Mesenchymal stem cell (in vitro differentiated cells and primary cell): ENCODE data around the gene TUBB4B.

ENCODE experiments used
- DNase-seq: peaks from one replicate; pipeline ENCODE4 v3.0.0-alpha.2; 2013
- H2AFZ ChIP-seq: one replicate; pipeline ENCODE4 v1.6.1; 2013; ENCODE audit warnings: low read depth, mild to moderate bottlenecking, control low read depth, inconsistent platforms, low read length, moderate library complexity
- H2AK5ac ChIP-seq: 2 replicates; pipeline ENCODE4 v1.6.1; 2013; ENCODE audit warnings: low read length, moderate library complexity, mild to moderate bottlenecking, inconsistent platforms; ENCODE audit not compliant: severe bottlenecking
- H2BK120ac ChIP-seq: one replicate; pipeline ENCODE4 v1.6.1; 2013; ENCODE audit warnings: low read depth, mild to moderate bottlenecking, inconsistent platforms, low read length, moderate library complexity
- H2BK12ac ChIP-seq, 2 experiments: one replicate each; pipeline ENCODE4 v1.6.1; 2013; ENCODE audit warnings: inconsistent platforms in 2 of 2, low read length in 2 of 2, mild to moderate bottlenecking in 2 of 2, moderate library complexity in 2 of 2, control low read depth in 1 of 2
- H2BK15ac ChIP-seq: one replicate; pipeline ENCODE4 v1.6.1; 2013; ENCODE audit warnings: mild to moderate bottlenecking, low read depth, inconsistent platforms; ENCODE audit not compliant: poor library complexity, severe bottlenecking
- H2BK5ac ChIP-seq: 2 replicates; pipeline ENCODE4 v1.6.1; 2013; ENCODE audit warnings: low read depth, mild to moderate bottlenecking, low read length, control low read depth, inconsistent platforms; ENCODE audit not compliant: poor library complexity, severe bottlenecking
- H3K14ac ChIP-seq, 2 experiments: one replicate each; pipeline ENCODE4 v1.6.1; 2013; ENCODE audit warnings: inconsistent platforms in 2 of 2, low read length in 2 of 2, control low read depth in 1 of 2, mild to moderate bottlenecking in 1 of 2, moderate library complexity in 1 of 2
- H3K18ac ChIP-seq, 2 experiments: one replicate each; pipeline ENCODE4 v1.6.1; 2013; ENCODE audit warnings: inconsistent platforms in 2 of 2, low read length in 2 of 2, control low read depth in 1 of 2, low read depth in 1 of 2, mild to moderate bottlenecking in 1 of 2
- H3K23ac ChIP-seq, 2 experiments: one replicate each; pipeline ENCODE4 v1.6.1; 2013; ENCODE audit warnings: inconsistent platforms in 2 of 2, low read length in 2 of 2, mild to moderate bottlenecking in 2 of 2, moderate library complexity in 2 of 2, control low read depth in 1 of 2
- H3K27ac ChIP-seq: 2 replicates; pipeline ENCODE4 v1.5.1; 2013; ENCODE audit warnings: mild to moderate bottlenecking, moderate library complexity, low read length, control low read depth, inconsistent platforms; ENCODE audit not compliant: poor library complexity, severe bottlenecking
- H3K27me3 ChIP-seq, 2 experiments: 2 replicates each; pipeline versions ENCODE4 v1.6.1 to v1.7.0; 2013; ENCODE audit warnings: low read length in 2 of 2, mild to moderate bottlenecking in 2 of 2, moderate library complexity in 2 of 2, control low read depth in 1 of 2, inconsistent platforms in 1 of 2; ENCODE audit not compliant: control insufficient read depth in 1 of 2, insufficient read depth in 1 of 2
- H3K36me3 ChIP-seq, 2 experiments: 2 replicates each; pipeline versions ENCODE4 v1.6.1 to v1.7.0; 2013; ENCODE audit warnings: low read length in 2 of 2, control low read depth in 1 of 2, inconsistent platforms in 1 of 2, low read depth in 1 of 2, mild to moderate bottlenecking in 1 of 2; ENCODE audit not compliant: insufficient read depth in 2 of 2, control insufficient read depth in 1 of 2
- H3K4ac ChIP-seq, 2 experiments: one replicate each; pipeline ENCODE4 v1.6.1; 2013; ENCODE audit warnings: inconsistent platforms in 2 of 2, low read length in 2 of 2, mild to moderate bottlenecking in 2 of 2, moderate library complexity in 2 of 2, control low read depth in 1 of 2, low read depth in 1 of 2
- H3K4me1 ChIP-seq: 2 replicates; pipeline ENCODE4 v1.6.1; 2013; ENCODE audit warnings: low read depth, low read length, control low read depth; ENCODE audit not compliant: control insufficient read depth, insufficient read depth
- H3K4me2 ChIP-seq: 2 replicates; pipeline ENCODE4 v1.6.1; 2013; ENCODE audit warnings: low read length, mild to moderate bottlenecking, inconsistent platforms; ENCODE audit not compliant: poor library complexity, severe bottlenecking
- H3K4me3 ChIP-seq, 2 experiments: 2 replicates each; pipeline versions ENCODE4 v1.5.1 to v1.7.0; 2013; ENCODE audit warnings: low read length in 2 of 2, mild to moderate bottlenecking in 2 of 2, control low read depth in 1 of 2, low read depth in 1 of 2; ENCODE audit not compliant: insufficient read depth in 1 of 2
- H3K79me1 ChIP-seq: replicated peaks from 2 replicates; pipeline ENCODE4 v1.6.1; 2013; ENCODE audit warnings: mild to moderate bottlenecking, control low read depth, low read length, inconsistent platforms; ENCODE audit not compliant: poor library complexity, severe bottlenecking
- H3K9ac ChIP-seq: 2 replicates; pipeline ENCODE4 v1.7.0; 2013; ENCODE audit warnings: mild to moderate bottlenecking, low read length, moderate library complexity
- H3K9me3 ChIP-seq: 2 replicates; pipeline ENCODE4 v1.7.0; 2013; ENCODE audit warnings: mild to moderate bottlenecking, low read length; ENCODE audit not compliant: control insufficient read depth
- H4K8ac ChIP-seq: one replicate; pipeline ENCODE4 v1.6.1; 2013; ENCODE audit warnings: inconsistent platforms, mild to moderate bottlenecking, low read length, moderate library complexity
- H4K91ac ChIP-seq: one replicate; pipeline ENCODE4 v1.6.1; 2013; ENCODE audit warnings: mild to moderate bottlenecking, low read length, inconsistent platforms
- WGBS: methylation state at CpG from one replicate; pipeline ENCODE4 v1.1.7; 2013; ENCODE audit warnings: mixed read lengths; 5-methylcytosine and 5-hydroxymethylcytosine counted together

The TUBB4B gene

GRCh38 chr9:137200311-137201204 is 40.5 kb upstream of the TUBB4B start, which contains the start of gene TPRN:
TPRN (minus strand) TSS chr9:137200741; CDS start chr9:137200711, 30 bp downstream.
- Histone ChIP-seq H2BK12ac (no peak within 1 kb of the TSS), H3K79me1 (peaks cover 30% of the 10 kb centered on the region), H2AFZ (peak within 1 kb of the TSS; percentile 91), H3K4ac (peak within 1 kb of the TSS; percentile 3 to 65), H2BK120ac (peak within 1 kb of the TSS; percentile 8), H3K4me3 (peak within 1 kb of the TSS; percentile 74 to 88), H3K27ac (no peak within 1 kb of the TSS), H2AK5ac (no peak within 1 kb of the TSS), H4K8ac (peak within 1 kb of the TSS; percentile 93), H3K27me3 (no peaks in the 10 kb centered on the region), H3K4me2 (peak within 1 kb of the TSS; percentile 94), H3K4me1 (peaks cover 54% of the 10 kb centered on the region), H3K23ac (peak within 1 kb of the TSS in 1 of 2 experiments; percentile 67), H2BK5ac (no peak within 1 kb of the TSS), H2BK15ac (peak within 1 kb of the TSS; percentile 17), H3K9me3 (no peaks in the 10 kb centered on the region), H3K18ac (peak within 1 kb of the TSS; percentile 75 to 97), H3K36me3 (peaks cover 3 to 9% of the 10 kb centered on the region in 2 experiments), H3K9ac (peak within 1 kb of the TSS; percentile 87), H3K14ac (peak within 1 kb of the TSS in 1 of 2 experiments; percentile 87), H4K91ac (peak within 1 kb of the TSS; percentile 40)
- 2% methylated on average over 75 of the region's 118 CpGs for WGBS
- DNase-seq: peak; percentile 99

GRCh38 chr9:137201205-137201868 is 39.8 kb upstream of the TUBB4B start:
- no peak for DNase-seq
- H3K23ac ChIP-seq: peak overlapping the region in 1 of 2 experiments; percentile 67
- no peak overlapping the region for H2AK5ac ChIP-seq
- H3K4me1 ChIP-seq: peaks cover 53% of the 10 kb centered on the region
- peak overlapping the region; percentile 74 to 88 for H3K4me3 ChIP-seq
- H3K79me1 ChIP-seq: peaks cover 32% of the 10 kb centered on the region
- H4K91ac ChIP-seq: peak overlapping the region; percentile 40
- no peaks in the 10 kb centered on the region for H3K27me3 ChIP-seq
- H3K36me3 ChIP-seq: peaks cover 3 to 5% of the 10 kb centered on the region in 2 experiments
- no peak overlapping the region for H3K27ac ChIP-seq
- no peak overlapping the region for H2BK15ac ChIP-seq
- H3K9me3 ChIP-seq: no peaks in the 10 kb centered on the region
- H2BK12ac ChIP-seq: no peak overlapping the region
- peak overlapping the region; percentile 87 for H3K9ac ChIP-seq
- H3K14ac ChIP-seq: peak overlapping the region in 1 of 2 experiments; percentile 87
- WGBS: 31% methylated on average over 21 of the region's 23 CpGs
- peak overlapping the region; percentile 75 to 97 for H3K18ac ChIP-seq
- peak overlapping the region; percentile 91 for H2AFZ ChIP-seq
- H3K4ac ChIP-seq: peak overlapping the region; percentile 3 to 65
- H2BK120ac ChIP-seq: no peak overlapping the region
- peak overlapping the region; percentile 93 for H4K8ac ChIP-seq
- no peak overlapping the region for H2BK5ac ChIP-seq
- H3K4me2 ChIP-seq: peak overlapping the region; percentile 94

- peaks cover 48% of the 10 kb centered on the region for H3K4me1 ChIP-seq
- WGBS: 88% methylated on average over 8 of the region's 8 CpGs
Measured at GRCh38 chr9:137202966-137203365, 38.1 kb upstream of the TUBB4B start.

GRCh38 chr9:137204731-137205125 is 36.4 kb upstream of the TUBB4B start:
- no peaks in the 10 kb centered on the region for H3K9me3 ChIP-seq
- peak overlapping the region in 1 of 2 experiments; percentile 30 for H3K14ac ChIP-seq
- 44% methylated on average over 21 of the region's 21 CpGs for WGBS

More at GRCh38 chr9:137202966-137203365, 38.1 kb upstream of the TUBB4B start:
- Histone ChIP-seq H3K14ac (no peak overlapping the region), H3K9ac (no peak overlapping the region), H3K4ac (no peak overlapping the region), H2BK120ac (no peak overlapping the region), H2BK12ac (no peak overlapping the region), H3K4me3 (no peak overlapping the region), H3K9me3 (no peaks in the 10 kb centered on the region), H3K27ac (no peak overlapping the region), H4K8ac (no peak overlapping the region), H3K23ac (no peak overlapping the region), H3K27me3 (no peaks in the 10 kb centered on the region), H3K36me3 (peaks cover 12 to 14% of the 10 kb centered on the region in 2 experiments), H2BK5ac (no peak overlapping the region), H2AK5ac (no peak overlapping the region), H2AFZ (no peak overlapping the region), H3K79me1 (peaks cover 32% of the 10 kb centered on the region), H3K18ac (no peak overlapping the region), H3K4me2 (no peak overlapping the region), H4K91ac (no peak overlapping the region), H2BK15ac (no peak overlapping the region)
- DNase-seq: no peak

More at GRCh38 chr9:137204731-137205125, 36.4 kb upstream of the TUBB4B start:
- Histone ChIP-seq H3K23ac (peak overlapping the region in 1 of 2 experiments; percentile 91), H3K27ac (peak overlapping the region; percentile 24), H3K18ac (no peak overlapping the region), H2AFZ (no peak overlapping the region), H2BK15ac (no peak overlapping the region), H3K4me2 (peak overlapping the region; percentile 97), H4K8ac (peak overlapping the region; percentile 98), H3K27me3 (no peaks in the 10 kb centered on the region), H3K36me3 (peaks cover 19 to 23% of the 10 kb centered on the region in 2 experiments), H2AK5ac (no peak overlapping the region), H3K4ac (peak overlapping the region in 1 of 2 experiments; percentile 29), H3K79me1 (peaks cover 33% of the 10 kb centered on the region), H2BK12ac (peak overlapping the region in 1 of 2 experiments; percentile 19), H2BK5ac (no peak overlapping the region), H3K9ac (peak overlapping the region; percentile 98), H2BK120ac (no peak overlapping the region), H3K4me3 (peak overlapping the region; percentile 89 to 96), H3K4me1 (peaks cover 32% of the 10 kb centered on the region), H4K91ac (no peak overlapping the region)
- DNase-seq: no peak
